Neutrophil (primary cell): ENCODE data around the gene HERC5.
A peak's percentile ranks its signal among the peaks of the same experiment; 100 is the strongest.

Experiments
- H3K27ac ChIP-seq: fragments of 200-600 bp; sonication (generic); 2 replicates; pipeline ENCODE4 v1.5.1; 2016; ENCODE audit warnings: mild to moderate bottlenecking, moderate library complexity
- H3K27me3 ChIP-seq: fragments of 200-600 bp; sonication (generic); 2 replicates; pipeline ENCODE4 v1.6.0; 2016; ENCODE audit warnings: mild to moderate bottlenecking
- H3K36me3 ChIP-seq: fragments of 200-600 bp; sonication (generic); 2 replicates; pipeline ENCODE4 v1.5.1; 2017
- H3K4me1 ChIP-seq, 2 experiments: fragments of 200-600 bp in 1 of 2; sonication (generic) in 1 of 2; 1 replicate in 1 of 2; 2 replicates in 1 of 2; pipeline versions ENCODE4 v1.5.1 to v1.6.1; 2013 to 2016; ENCODE audit warnings: low read depth in 1 of 2, low read length in 1 of 2, mild to moderate bottlenecking in 1 of 2, moderate library complexity in 1 of 2; ENCODE audit not compliant: control insufficient read depth in 1 of 2, insufficient read depth in 1 of 2
- H3K4me3 ChIP-seq, 2 experiments: fragments of 200-600 bp in 1 of 2; sonication (generic) in 1 of 2; 1 replicate in 1 of 2; 2 replicates in 1 of 2; pipeline ENCODE4 v1.5.1; 2013 to 2016; ENCODE audit warnings: low read depth in 1 of 2, low read length in 1 of 2, mild to moderate bottlenecking in 1 of 2, moderate library complexity in 1 of 2
- H3K9me3 ChIP-seq: fragments of 200-600 bp; sonication (generic); 2 replicates; pipeline ENCODE4 v1.5.1; 2016
- TF ChIP-seq, protein P1 (sequence below): fragments of 200-600 bp; sonication (generic); IDR thresholded peaks from 2 replicates; pipeline ENCODE4 v1.5.1; 2016; ENCODE audit warnings: antibody characterized with exemption

Gene HERC5

DNA sequence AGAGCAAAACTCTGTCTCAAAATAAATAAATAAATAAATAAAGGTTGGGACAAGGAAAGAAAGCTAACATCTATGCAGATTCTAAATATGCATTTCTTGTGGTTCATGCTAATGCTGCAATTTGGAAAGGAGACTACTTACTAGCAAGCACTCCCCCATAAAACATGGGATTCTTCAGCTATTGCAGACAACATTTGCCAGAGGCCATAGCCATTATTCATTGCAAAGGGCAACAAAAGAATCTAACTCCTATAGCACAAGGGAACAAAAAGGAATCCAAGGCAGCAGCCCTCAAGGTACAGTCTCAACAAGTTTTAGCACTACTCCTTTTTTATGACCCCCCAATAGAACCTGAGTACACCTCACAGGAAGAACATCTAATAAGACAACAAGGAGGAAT lies 8.0 kb upstream of the HERC5 start:
- no peaks in the 10 kb centered on the region for H3K4me1 ChIP-seq
- H3K9me3 ChIP-seq, result no peaks in the 10 kb centered on the region
- TF ChIP-seq, protein P1, sequence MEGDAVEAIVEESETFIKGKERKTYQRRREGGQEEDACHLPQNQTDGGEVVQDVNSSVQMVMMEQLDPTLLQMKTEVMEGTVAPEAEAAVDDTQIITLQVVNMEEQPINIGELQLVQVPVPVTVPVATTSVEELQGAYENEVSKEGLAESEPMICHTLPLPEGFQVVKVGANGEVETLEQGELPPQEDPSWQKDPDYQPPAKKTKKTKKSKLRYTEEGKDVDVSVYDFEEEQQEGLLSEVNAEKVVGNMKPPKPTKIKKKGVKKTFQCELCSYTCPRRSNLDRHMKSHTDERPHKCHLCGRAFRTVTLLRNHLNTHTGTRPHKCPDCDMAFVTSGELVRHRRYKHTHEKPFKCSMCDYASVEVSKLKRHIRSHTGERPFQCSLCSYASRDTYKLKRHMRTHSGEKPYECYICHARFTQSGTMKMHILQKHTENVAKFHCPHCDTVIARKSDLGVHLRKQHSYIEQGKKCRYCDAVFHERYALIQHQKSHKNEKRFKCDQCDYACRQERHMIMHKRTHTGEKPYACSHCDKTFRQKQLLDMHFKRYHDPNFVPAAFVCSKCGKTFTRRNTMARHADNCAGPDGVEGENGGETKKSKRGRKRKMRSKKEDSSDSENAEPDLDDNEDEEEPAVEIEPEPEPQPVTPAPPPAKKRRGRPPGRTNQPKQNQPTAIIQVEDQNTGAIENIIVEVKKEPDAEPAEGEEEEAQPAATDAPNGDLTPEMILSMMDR, result no peak
- H3K36me3 ChIP-seq, result no peaks in the 10 kb centered on the region
- no peak overlapping the region for H3K27ac ChIP-seq
- no peaks in the 10 kb centered on the region for H3K27me3 ChIP-seq
- no peak overlapping the region for H3K4me3 ChIP-seq

DNA sequence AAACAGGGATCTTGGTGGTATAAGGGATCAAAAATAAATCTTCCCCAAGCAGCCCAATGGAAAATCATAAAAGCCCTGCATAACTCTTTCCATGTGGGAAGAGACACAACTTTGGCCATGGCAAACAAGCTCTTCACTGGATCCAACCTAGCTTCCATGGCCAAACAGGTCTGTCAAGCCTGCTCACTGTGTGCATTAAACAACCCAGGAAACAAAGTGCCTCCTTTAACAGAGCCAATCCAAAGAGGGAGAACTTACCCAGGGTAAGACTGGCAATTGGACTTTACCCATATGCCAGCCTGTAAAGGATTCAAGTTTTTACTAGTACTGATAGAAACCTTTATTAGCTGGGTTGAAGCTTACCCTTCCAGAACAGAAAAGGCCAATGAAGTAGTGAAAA lies 7.6 kb upstream of the HERC5 start:
- H3K27ac ChIP-seq, result no peak overlapping the region
- TF ChIP-seq, protein P1, result no peak
- no peaks in the 10 kb centered on the region for H3K4me1 ChIP-seq
- no peaks in the 10 kb centered on the region for H3K9me3 ChIP-seq
- no peaks in the 10 kb centered on the region for H3K27me3 ChIP-seq
- H3K4me3 ChIP-seq, result no peak overlapping the region
- H3K36me3 ChIP-seq, result no peaks in the 10 kb centered on the region

- Histone ChIP-seq H3K4me3 (no peak overlapping the region), H3K36me3 (no peaks in the 10 kb centered on the region), H3K27ac (no peak overlapping the region), H3K9me3 (no peaks in the 10 kb centered on the region), H3K27me3 (peaks cover 3% of the 10 kb centered on the region), H3K4me1 (peaks cover 4% of the 10 kb centered on the region in 2 experiments)
- TF ChIP-seq, protein P1, result no peak
These were observed 5.7 kb upstream of the HERC5 start for GRCh38 chr4:88451205-88451604.

DNA sequence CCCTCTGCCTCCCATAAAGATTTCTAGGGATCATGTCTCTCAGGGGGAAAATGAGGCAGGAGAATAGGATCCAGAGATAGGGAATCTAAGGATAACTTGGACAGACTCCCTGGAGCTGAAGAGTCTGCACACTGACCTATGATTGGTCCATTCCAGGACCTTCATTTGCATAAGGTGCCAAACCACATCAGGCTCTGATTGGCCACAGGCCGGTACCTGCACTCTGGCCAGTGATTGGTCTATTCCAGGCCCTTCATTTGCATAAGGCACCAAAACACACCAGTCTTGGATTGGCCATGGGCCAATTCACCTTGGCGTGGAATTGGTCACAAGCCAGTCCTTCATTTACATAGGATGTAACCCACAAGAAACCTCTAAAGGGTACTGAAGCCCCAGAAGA lies 4.0 kb upstream of the HERC5 start:
- Histone ChIP-seq H3K9me3 (no peaks in the 10 kb centered on the region), H3K27me3 (peaks cover 12% of the 10 kb centered on the region), H3K4me3 (no peak overlapping the region), H3K27ac (no peak overlapping the region), H3K36me3 (no peaks in the 10 kb centered on the region), H3K4me1 (peaks cover 10 to 15% of the 10 kb centered on the region in 2 experiments)
- TF ChIP-seq, protein P1, result no peak

DNA sequence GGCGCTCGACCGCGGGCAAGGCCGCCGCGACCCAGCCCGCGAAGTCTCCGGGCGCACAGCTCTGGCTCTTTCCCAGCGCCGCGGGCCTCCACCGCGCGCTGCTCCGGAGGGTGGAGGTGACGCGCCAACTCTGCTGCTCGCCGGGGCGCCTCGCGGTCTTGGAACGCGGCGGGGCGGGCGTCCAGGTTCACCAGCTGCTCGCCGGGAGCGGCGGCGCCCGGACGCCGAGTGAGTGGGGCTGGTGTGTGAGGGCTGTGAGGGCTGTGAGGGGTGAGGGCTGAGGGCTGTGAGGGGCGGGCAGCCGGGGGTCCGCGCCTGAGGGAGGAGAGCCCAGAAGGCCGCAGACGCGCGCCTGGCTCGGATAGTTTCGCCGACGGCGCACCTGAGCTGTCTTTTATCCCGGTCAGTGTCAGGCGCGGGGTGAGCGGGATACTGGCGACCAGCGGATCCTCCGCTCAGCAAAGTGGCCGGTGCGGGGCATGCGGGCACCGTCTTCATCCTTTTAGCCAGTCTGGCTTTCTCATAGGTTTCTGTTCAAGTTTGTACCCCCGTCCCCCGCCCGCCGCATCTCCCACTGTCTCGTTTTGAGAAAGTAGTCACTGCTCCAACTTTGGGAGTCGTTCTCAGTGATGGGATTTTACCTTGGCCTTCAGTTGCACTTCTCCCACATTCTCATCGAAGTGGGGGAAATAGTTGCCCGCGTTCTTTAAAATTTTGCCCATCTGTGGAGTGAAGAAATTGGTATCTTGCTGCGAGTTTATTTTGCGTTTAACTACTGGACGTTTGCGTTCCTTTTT lies 586 bp downstream of the HERC5 start:
- Histone ChIP-seq H3K27ac (peak overlapping the region; percentile 79), H3K4me1 (peaks cover 19 to 23% of the 10 kb centered on the region in 2 experiments), H3K9me3 (no peaks in the 10 kb centered on the region), H3K36me3 (no peaks in the 10 kb centered on the region), H3K4me3 (peak overlapping the region; percentile 80 to 86), H3K27me3 (peaks cover 22% of the 10 kb centered on the region)
- TF ChIP-seq, protein P1, result no peak
